Thyroid gland (tissue), 4 donors: ENCODE data around the gene NRIP2. TPM values are rescaled to one million over a fixed set of nuclear protein-coding genes. Genes with fewer than 3 reads are reported as not detected.

Experiments
- DNase-seq, 2 donors: peaks; one replicate each; pipeline ENCODE4 v3.0.0-alpha.2; 2019
- H3K27ac ChIP-seq, 3 donors: fragments of 200-600 bp; sonication (generic); 1 replicate in 2 of 3; 2 replicates in 1 of 3; pipeline ENCODE4 v1.5.1; 2016 to 2019; ENCODE audit warnings: mild to moderate bottlenecking in 1 of 3, moderate library complexity in 1 of 3
- H3K27me3 ChIP-seq: fragments of 200-600 bp; sonication (generic); one replicate; pipeline ENCODE4 v1.5.1; 2019
- H3K36me3 ChIP-seq, 2 donors: fragments of 200-600 bp; sonication (generic); one replicate each; pipeline ENCODE4 v1.5.1; 2016 to 2019
- H3K4me1 ChIP-seq, 2 donors: fragments of 200-600 bp; sonication (generic); one replicate each; pipeline ENCODE4 v1.5.1; 2017 to 2019
- H3K4me3 ChIP-seq, 3 donors: fragments of 200-600 bp; sonication (generic); replicated peaks in 1 of 3; 1 replicate in 2 of 3; 2 replicates in 1 of 3; pipeline ENCODE4 v1.5.1; 2016; ENCODE audit warnings: mild to moderate bottlenecking in 1 of 3
- H3K9me3 ChIP-seq: fragments of 200-600 bp; sonication (generic); one replicate; pipeline ENCODE4 v1.5.1; 2017
- POLR2A ChIP-seq, 2 donors: fragments of 450-650 bp; IDR thresholded peaks; one replicate each; pipeline ENCODE4 v1.6.1; 2017; ENCODE audit warnings: antibody characterized with exemption in 2 of 2, mild to moderate bottlenecking in 2 of 2, moderate library complexity in 1 of 2
- WGBS, 2 donors: methylation state at CpG; one replicate each; pipeline ENCODE4 v1.1.5; 2017; 5-methylcytosine and 5-hydroxymethylcytosine counted together
- intact Hi-C: fragments of 100-400 bp; cut with DNase I; formaldehyde crosslinking; loops from one replicate; pipeline ENCODE4 v1.15.1; 2023
- total RNA-seq, 4 donors: library from RNA; depleted of rRNA; stranded (reverse); fragments of >200 nt; gene quantifications; one replicate each; pipeline ENCODE4 v1.2.3, GENCODE V29; 2016
- TF ChIP-seq, protein P1 (sequence below), 6 experiments: fragments of 200-600 bp in 3 of 6; fragments of 450-650 bp in 3 of 6; sonication (generic) in 3 of 6; IDR thresholded peaks; one replicate each; pipeline ENCODE4 v1.5.1; 2016 to 2019; ENCODE audit warnings: antibody characterized with exemption in 6 of 6, mild to moderate bottlenecking in 2 of 6, inconsistent platforms in 1 of 6, moderate library complexity in 1 of 6

Gene NRIP2
- total RNA-seq, 4 donors from 2014 or later: 0.88 to 2.1 (median 1.2) TPM

DNA sequence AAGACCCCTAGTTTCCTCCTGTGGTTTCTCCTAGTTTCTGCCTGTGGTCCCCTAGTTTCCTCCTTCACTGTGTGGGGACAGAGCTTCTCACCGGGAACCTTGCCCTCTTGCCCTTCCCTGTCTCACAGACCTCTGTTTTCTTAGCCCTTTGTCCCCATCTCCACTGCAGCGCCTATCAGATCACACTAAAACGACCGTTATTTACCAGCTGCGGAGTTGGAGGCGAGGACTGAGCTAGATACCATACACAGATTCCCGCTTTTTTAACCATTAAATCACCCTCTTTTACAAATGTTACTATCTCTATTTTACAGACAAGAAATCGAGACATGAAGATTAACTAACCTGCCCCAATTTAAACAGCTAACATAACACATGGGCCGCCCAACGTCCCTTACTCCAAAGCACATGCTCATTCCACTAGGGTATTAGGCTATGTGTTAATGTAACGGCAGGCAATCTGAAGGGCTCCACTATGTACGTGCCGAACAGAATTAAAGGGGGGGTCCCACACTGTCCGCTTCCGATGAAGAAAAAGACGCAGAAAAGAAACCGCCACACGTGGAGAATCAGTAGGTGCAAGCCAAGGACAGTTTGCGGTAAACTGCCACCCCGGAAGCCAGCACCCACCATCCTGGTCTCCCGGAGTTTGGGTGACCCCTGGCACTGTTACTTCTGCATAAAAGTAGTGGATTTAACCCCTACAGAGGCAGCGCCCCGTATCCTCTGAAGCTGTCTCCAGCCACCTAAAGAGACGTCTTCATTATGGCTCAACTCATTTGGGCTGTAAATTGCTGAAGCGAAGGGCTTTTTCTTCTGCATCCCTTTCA, 41.9 kb downstream of the NRIP2 start:
- Histone ChIP-seq H3K36me3 (peaks cover 0 to 2% of the 10 kb centered on the region in 2 donors), H3K27me3 (no peaks in the 10 kb centered on the region), H3K4me1 (peaks cover 17 to 18% of the 10 kb centered on the region in 2 donors), H3K27ac (no peak overlapping the region), H3K4me3 (no peak overlapping the region), H3K9me3 (no peaks in the 10 kb centered on the region)
- peak in 1 of 2 donors; percentile 2 for DNase-seq
- intact Hi-C loops: no loop called here
- WGBS, 2 donors: 86% methylated on average over 25 of the region's 25 CpGs
- TF ChIP-seq POLR2A (IDR thresholded peaks at IDR 0.05): no peak
- TF ChIP-seq, protein P1, sequence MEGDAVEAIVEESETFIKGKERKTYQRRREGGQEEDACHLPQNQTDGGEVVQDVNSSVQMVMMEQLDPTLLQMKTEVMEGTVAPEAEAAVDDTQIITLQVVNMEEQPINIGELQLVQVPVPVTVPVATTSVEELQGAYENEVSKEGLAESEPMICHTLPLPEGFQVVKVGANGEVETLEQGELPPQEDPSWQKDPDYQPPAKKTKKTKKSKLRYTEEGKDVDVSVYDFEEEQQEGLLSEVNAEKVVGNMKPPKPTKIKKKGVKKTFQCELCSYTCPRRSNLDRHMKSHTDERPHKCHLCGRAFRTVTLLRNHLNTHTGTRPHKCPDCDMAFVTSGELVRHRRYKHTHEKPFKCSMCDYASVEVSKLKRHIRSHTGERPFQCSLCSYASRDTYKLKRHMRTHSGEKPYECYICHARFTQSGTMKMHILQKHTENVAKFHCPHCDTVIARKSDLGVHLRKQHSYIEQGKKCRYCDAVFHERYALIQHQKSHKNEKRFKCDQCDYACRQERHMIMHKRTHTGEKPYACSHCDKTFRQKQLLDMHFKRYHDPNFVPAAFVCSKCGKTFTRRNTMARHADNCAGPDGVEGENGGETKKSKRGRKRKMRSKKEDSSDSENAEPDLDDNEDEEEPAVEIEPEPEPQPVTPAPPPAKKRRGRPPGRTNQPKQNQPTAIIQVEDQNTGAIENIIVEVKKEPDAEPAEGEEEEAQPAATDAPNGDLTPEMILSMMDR (IDR thresholded peaks at IDR 0.05): no peak

DNA sequence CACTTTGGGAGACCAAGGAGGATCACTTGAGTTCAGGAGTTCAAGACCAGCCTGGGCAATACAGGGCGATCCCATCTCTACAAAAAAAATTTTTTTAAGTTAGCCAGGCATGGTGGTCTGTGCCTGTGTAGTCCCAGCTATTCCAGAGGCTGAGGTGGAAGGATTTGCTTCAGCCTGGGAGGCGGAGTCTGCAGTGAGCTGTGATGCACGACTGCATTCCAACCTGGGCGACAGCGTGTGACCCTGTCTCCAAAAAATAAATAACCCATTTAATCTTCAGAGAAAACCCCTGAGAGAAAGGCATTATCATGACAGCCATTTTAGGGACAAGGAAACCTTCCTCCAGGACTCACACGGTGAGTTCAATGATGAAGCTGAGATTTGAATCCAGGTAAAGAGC, 43.7 kb downstream of the NRIP2 start:
- H3K4me1 ChIP-seq: peaks cover 0 to under 1% of the 10 kb centered on the region in 2 donors
- H3K4me3 ChIP-seq: no peak overlapping the region
- peak; percentile 22 to 55 for DNase-seq
- H3K27me3 ChIP-seq: no peaks in the 10 kb centered on the region
- intact Hi-C loops: no loop called here
- no peak overlapping the region for H3K27ac ChIP-seq
- no peaks in the 10 kb centered on the region for H3K36me3 ChIP-seq
- TF ChIP-seq, protein P1 (IDR thresholded peaks at IDR 0.05): no peak
- no peak for TF ChIP-seq POLR2A (IDR thresholded peaks at IDR 0.05)
- no peaks in the 10 kb centered on the region for H3K9me3 ChIP-seq
- WGBS, 2 donors: 59 to 68% methylated on average over 6 of the region's 6 CpGs

DNA sequence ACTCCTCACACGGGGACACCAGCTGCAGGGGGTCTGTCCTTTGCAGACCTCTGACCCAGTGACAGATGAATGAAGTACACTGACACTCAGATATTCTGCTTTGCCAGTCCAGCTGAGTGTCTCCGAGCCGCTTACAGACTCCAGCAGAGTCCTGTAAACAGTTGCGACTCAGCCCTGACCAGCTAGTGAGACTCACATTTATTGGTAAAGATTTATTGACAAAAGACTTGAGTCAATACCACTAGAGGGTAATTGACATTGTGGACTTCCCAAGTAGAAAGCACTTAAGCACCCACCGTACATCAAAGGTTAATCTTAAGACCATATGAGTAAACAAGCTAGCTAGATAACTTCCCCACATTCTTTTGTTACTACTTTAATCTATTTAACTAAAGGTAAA, 49.8 kb downstream of the NRIP2 start:
- Histone ChIP-seq H3K27ac (no peak overlapping the region), H3K9me3 (no peaks in the 10 kb centered on the region), H3K4me1 (peaks cover 6 to 7% of the 10 kb centered on the region in 2 donors), H3K4me3 (no peak overlapping the region), H3K36me3 (no peaks in the 10 kb centered on the region), H3K27me3 (no peaks in the 10 kb centered on the region)
- 69 to 76% methylated on average over 5 of the region's 5 CpGs for WGBS, 2 donors
- intact Hi-C loops: no loop called here
- no peak for DNase-seq
- no peak for TF ChIP-seq POLR2A (IDR thresholded peaks at IDR 0.05)
- TF ChIP-seq, protein P1 (IDR thresholded peaks at IDR 0.05): no peak

DNA sequence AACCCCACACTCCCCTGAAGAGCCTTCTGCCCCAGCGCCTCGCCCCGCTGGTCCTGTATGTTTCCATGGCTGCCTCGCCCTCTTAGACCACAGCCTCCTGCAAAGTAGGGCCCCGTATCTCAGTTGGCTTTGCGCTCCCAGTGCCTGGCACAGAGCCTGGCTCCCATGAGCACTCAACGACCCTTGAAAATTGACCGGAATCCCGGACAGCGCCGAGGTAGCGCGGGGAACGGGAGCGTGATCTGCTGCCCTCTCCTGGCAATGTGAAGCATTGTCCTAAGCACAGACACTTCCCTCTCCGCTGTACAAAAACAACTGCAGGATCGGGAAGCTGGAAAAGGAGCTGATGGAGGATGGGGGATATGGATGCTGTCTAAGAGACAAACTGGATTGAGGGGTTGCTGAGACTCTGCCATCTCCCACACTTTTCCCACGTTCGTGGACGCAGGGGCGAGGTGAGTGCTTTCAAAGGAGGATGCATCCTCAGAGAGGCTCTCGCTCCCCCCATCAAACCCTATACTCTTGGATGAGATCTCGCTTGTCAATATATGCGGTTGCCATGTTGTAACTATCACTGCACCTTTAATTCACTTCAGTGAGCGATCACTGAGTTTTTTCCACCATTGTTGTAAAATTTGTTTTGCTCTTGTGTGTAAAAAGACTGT, 50.8 kb downstream of the NRIP2 start:
- Histone ChIP-seq H3K36me3 (no peaks in the 10 kb centered on the region), H3K27ac (no peak overlapping the region), H3K4me3 (no peak overlapping the region), H3K27me3 (no peaks in the 10 kb centered on the region), H3K9me3 (no peaks in the 10 kb centered on the region), H3K4me1 (peaks cover 6 to 7% of the 10 kb centered on the region in 2 donors)
- WGBS, 2 donors: 12 to 22% methylated on average over 10 to 20 of the region's 25 CpGs
- DNase-seq: peak; percentile 91 to 92
- intact Hi-C loops: loop anchor here (5.0 kb wide), 1 partner anchor 47 kb away; no protein-coding TSS in a partner anchor
- TF ChIP-seq POLR2A (IDR thresholded peaks at IDR 0.05): peak in 1 of 2 donors; percentile 10
- TF ChIP-seq, protein P1 (IDR thresholded peaks at IDR 0.05): peak; percentile 85 to 98 (median 94)

DNA sequence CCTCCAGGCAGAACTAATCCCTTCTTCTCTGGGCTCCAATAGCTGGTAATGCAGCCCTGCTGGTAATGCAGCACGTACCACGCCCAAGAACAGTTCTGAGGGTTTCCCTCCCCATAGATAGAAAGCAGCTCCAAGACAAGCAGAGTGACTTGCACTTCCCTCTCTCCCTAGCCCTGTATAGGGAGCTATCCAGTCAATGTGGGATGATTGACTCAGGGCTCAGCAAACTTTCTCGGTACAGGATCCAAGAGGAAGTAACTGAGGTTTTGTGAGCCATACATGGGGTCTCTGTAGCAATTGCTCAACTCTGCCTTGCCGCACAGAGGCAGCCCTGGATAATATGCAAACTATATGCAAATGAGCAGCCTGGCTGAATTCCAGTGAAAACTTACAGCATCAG, 55.6 kb downstream of the NRIP2 start:
- Histone ChIP-seq H3K36me3 (no peaks in the 10 kb centered on the region), H3K4me3 (no peak overlapping the region), H3K9me3 (no peaks in the 10 kb centered on the region), H3K4me1 (peaks cover 6 to 7% of the 10 kb centered on the region in 2 donors), H3K27me3 (no peaks in the 10 kb centered on the region), H3K27ac (no peak overlapping the region)
- intact Hi-C loops: no loop called here
- TF ChIP-seq, protein P1 (IDR thresholded peaks at IDR 0.05): no peak
- TF ChIP-seq POLR2A (IDR thresholded peaks at IDR 0.05): no peak
- no peak for DNase-seq
- WGBS, 2 donors: 71 to 83% methylated on average over 4 of the region's 4 CpGs
